GM19467 (cell line): Measurements from ENCODE around the gene C1R.

Source experiments
- ATAC-seq: cut with Tn5 transposase; IDR thresholded peaks from one replicate; pipeline ENCODE4 v1.9.1; 2021; ENCODE audit warnings: mild to moderate bottlenecking, moderate library complexity; ENCODE audit not compliant: unreplicated experiment

C1R gene

DNA sequence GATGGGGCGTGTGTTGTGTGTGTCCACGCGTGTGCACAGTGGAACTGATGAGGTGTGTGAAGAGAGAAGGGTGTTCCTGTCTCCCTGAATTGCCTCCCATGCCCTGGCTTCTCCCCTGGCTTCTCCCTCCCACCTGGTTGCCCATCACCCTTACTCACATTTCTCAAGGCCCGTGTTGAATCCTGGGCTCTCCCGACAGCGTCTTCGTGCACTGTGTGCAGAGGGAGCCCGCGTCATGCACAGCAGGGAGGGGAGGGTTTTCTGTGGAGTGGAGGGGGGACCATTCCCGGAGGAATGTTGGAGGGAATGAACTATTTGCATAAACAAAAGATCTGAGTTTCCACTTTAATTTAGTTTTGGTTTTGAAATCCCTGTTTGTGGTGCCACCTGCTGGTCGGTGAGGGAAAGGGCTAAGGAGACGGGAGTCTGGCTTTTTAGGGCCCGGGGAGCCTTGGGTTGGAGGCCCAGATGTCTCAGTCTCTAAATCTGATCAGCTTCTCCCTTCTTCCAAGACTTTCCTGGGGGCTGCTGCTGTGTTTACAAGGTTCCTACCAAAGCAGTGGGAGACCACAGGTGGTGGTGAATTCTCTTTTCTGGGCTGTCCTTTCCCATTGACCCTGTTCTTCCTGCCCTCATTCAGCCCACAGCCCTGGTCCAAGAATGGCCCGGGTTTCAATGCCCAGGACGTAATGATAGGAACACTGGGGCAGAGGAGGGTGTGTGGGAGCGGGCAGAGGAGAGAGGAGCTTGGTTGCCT, at the start of gene C1R:
C1R (minus strand) TSS at position 217 of the 757 bp plus-strand sequence; CDS start at position 160, 57 bp downstream.
- ATAC-seq, result no peak

DNA sequence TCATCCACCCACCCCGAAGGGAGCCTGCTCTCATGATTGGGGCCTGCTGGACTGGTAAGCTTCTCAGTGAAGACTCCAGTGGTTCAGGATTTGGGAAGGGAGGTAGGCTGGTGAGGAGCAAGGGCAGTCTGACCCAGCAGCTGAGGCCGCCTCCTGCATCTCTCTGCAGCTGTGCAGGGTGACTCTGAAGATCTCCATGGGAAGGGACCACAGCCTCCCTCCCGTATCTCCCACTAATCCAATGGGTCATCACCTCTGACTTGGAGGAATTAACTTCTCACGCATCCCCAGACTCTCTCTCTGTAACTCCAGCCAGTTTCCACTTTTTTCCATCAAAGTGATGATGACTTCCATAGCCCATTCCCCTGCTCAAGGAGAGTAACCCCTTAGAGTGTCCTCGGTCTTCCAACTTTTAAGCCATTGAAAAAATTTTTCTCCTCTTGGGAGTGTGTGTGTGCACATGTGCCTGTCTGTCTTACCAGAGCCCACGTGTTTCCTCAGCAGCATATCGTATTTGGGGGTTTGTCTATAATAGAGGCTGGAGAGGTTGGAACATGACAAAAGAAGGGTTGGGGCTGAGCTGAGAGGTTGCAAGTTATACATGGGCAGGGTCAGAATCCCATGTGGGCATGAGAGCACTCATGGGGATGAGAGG, 49.2 kb upstream of the C1R start:
- ATAC-seq, result no peak

DNA sequence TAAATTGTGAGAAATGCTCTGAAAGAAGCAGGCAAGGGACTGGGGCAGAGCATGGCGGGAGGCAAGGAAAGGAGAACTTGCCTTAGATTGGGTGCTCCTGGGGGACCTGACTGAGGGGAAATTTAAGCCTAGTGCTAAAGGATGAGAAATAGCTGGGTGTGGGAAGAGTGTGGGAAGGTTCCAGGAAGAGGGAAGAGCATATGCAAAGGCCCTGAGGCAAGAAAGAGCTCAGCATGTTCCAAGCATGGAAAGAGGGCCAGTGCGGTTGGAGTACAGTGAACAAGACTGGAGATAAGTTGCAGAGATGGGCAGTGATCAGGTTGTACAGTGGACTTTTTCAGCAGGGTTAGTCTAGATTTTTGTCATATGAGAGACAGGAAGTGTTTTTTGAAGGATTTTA, 47.0 kb upstream of the C1R start:
- no peak for ATAC-seq

DNA sequence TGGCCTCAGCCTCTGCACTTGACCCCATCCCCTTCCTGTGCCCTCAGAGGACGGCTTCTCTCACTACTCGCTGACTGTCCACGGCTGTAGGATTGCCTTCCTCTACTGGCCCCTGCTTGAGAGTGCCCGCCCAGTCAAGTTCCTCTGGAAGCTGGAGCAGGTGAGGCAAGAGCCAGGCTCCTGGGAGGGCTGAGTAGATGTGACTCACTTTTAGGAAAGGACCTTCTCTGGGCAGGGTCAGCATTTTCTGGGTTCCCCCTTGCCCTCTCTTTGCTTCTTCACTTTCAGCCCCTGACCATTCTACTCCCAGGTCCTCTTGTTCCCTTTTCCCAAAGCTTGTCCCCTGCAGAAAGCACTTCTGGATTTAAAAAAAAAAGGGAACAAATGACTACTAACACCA, 45.7 kb upstream of the C1R start:
- ATAC-seq, result no peak

DNA sequence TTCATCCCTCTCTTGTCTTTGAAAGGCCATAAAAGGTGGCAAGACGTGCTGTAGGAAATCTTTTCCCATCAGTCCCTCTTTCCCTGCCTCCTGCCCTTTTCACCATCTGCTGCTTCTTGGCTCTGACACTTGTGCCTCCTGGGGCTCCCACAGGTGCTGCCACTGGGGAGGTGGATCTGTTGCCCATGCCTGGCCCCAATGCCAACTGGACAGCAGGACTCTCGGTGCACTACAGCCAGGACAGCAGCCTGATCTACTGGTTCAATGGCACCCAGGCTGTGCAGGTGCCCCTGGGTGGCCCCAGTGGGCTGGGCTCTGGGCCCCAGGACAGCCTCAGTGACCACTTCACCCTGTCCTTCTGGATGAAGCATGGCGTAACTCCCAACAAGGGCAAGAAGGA, 44.4 kb upstream of the C1R start:
- ATAC-seq, result no peak

DNA sequence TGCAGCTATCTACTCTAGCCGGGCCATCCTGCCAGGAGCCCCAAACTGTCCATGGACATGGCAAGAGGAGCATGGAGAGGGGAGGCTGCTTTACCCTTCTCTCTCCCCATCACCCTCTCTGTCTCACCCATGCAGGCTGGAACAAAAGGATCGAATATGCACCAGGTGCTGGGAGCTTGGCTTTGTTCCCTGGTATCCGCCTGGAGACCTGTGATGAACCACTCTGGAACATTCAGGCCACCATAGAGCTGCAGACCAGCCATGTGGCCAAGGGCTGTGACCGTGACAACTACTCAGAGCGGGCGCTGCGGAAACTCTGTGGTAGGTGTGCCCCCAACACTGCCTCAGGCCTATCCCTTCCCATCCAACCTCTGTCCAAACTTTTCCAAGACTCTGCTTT, 43.8 kb upstream of the C1R start:
- ATAC-seq, result no peak

DNA sequence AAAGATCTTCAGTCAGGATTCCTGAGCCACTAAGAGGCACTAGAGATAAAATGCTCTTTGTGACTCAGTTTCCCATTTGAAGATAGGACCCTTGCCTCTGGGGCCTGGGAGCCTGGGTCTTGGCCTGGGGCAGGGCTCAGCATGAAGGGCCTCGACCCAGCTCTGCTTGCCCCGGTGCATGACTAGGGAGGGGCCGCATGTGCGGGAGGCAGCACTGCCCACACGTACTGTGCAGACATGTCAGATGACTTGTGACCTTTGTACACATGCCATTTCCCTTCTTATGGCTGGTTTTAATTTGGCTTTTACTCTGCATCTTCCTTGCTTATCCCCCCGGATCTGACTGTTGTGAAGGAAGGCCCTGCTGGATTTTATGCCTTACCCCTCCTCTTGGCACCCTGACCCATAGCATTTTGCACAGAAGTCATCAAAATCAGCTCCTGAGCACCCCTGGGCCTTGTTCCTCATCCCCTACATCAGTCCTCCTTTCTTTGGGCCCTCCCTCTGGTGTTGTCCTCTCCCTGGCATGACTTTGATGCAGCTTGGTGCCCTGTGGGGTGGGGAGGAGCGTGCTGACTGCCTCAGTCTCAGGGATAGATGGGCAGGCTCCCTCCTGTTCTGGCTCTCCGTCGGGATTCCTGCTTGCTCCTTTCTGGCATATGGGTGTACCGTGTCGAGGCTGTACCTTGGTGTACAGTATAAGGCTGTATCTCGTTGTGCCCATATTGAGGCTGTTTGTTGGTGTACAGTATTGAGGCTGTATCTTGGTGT, 42.3 kb upstream of the C1R start:
- ATAC-seq, result no peak

DNA sequence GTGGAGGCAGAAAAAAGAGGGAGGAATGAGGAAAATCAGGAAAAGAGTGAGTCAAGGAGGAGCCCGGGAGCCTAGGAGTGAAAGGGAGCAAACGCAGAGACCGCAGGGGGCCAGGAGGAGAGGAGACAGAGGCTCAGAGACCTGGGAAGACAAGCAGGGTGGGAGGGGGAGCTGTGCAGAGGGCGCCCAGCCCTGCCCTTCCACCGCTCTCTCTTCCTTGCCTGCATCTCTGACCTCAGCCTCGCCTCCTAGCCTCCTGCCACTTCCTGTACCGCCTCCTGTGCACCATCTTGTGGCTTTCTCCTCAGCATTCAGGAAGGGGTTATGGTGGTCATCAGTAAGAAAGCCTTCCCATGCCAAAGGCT, 39.2 kb upstream of the C1R start:
- no peak for ATAC-seq

DNA sequence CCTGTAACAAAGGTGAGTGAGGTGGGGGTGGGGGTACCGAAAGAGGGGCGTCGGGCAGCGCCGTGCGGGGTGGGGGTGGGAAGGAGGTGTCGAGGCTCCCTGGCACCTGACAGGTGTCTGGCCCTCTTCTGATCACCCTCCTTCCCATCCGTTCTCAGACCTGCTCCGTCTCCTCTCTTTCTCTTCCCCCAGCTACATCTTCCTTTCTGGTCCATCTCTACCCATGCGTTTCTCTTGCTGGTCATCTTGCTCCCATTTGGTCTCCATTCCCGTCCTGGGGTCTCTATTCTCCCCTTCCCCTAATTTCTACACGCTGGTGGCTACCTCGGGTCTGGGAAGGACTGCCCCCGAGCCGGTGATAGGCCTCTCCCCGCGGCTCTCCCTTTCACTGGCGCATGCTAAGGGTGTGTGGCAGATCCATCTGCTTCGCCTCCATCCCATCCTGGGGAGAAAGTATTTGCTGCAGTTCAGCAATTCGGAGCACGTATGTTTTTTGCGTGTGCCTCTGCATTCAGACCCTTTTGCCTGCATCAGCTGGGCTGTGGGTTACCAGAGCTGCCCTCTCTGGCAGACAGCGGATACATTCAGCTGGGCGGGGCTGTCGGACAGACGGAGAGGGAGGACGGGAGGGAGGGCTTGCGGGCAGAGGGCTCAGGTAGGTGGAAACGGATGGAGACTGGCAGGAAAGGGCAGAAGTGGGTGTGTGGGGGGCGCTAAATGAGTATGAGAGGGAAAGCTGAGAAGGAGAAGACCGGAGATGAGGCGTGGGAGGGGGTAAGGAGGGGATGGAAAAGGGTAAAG, 38.7 kb upstream of the C1R start:
- ATAC-seq, result peak; percentile 47

DNA sequence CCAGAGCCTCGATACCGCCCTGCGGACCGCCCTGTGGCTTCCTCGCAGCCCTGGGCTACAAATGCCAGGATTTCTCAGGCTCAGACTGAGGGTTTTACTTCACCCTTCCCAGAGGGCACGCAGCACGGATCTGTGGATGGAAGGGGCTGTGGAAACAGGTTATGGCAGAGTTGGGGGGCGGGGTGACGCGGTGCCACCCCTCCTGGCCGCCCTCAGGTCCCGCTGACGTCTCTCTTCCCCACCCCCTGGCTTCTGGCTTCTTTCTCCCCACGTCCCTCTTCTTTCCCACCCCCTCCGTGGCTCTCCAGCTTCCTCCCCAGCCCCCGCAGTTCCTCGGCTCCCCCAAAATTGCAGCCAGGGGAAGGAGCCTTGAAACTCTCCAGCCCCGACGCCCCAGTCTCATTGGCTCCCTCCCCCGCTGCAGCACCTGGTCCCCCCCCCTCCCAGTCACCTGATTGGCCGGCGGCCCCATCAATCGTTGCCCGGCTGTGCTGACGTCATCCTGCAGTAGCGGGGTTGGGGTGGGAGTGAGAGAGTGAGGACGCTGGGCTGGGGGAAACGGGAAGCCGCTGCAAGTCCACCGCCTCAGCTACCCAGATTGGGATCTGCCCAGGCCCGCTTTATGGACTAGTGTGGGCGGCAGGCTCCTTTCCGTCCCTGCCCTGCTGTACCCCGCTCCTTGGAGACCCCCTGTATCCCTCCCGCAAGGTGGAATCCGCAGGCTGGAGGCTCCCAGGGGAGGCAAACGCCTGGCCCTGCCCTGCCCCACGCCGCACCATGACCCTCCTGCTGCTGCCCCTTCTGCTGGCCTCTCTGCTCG, 37.8 kb upstream of the C1R start, which contains the start of gene CLSTN3:
CLSTN3 (plus strand) TSS at position 500 of the 820 bp plus-strand sequence; CDS start at position 778, 278 bp downstream.
- peak; percentile 37 for ATAC-seq

DNA sequence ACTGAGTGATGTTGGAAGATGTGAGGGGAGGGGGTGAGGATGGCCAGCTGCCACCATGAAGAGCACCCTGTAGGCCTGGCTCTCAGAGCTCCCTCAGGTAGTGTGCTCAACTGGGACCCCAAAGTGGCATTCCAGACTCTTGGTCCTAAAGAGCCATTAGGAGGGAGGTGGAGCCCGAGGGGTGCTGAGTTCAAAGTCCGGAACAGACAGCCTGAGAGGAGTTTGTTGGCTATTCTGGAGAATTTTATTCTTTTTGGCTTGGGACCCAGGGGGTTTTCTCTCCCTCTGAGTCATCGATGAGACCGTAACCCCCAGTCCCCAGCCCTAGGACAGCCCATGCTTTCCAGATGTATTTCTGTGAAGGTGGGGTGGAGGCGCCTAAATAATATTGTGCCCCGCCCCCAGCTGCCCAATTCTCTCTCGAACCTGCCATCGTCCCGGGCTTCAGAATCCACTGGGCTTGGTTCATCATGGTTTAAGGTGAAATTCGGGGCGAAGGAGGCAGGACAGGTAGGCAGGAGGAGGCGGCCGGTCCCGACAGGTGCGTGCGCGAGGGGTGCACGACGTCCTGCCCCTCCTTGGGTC, 37.1 kb upstream of the C1R start:
- ATAC-seq, result no peak

DNA sequence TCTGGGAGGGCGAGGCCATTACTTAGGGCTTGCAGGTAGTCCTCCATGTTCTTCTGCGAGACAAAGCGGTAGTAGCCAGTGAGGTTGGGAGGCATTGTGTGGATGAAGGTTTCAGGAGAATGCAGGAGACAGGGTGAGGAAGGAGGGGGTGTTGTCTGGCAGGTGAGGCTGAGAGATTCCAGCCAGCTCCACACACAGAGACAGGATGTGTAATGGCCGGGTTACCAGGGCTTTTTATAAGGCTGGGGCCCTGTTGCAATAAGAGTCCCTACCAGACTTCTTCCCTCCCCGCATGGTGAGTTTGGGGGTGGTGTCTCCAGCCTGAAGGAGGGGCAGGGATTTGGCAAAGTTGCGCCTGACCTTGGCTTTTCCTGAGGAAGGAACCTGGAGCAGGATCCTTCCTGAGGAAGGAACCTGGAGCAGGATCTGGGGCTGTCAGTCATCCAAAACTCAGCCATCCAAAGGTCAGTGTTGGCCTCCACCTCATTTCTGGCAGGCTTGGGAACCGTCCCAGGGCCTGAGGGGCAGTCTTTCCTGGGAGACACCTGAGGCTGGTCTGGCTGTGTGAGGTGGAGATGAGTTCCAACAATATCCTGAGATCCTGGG, 36.5 kb upstream of the C1R start, which contains the start of gene RBP5:
RBP5 (minus strand) TSS at position 209 of the 606 bp plus-strand sequence; CDS start at position 95, 114 bp downstream.
- no peak for ATAC-seq

DNA sequence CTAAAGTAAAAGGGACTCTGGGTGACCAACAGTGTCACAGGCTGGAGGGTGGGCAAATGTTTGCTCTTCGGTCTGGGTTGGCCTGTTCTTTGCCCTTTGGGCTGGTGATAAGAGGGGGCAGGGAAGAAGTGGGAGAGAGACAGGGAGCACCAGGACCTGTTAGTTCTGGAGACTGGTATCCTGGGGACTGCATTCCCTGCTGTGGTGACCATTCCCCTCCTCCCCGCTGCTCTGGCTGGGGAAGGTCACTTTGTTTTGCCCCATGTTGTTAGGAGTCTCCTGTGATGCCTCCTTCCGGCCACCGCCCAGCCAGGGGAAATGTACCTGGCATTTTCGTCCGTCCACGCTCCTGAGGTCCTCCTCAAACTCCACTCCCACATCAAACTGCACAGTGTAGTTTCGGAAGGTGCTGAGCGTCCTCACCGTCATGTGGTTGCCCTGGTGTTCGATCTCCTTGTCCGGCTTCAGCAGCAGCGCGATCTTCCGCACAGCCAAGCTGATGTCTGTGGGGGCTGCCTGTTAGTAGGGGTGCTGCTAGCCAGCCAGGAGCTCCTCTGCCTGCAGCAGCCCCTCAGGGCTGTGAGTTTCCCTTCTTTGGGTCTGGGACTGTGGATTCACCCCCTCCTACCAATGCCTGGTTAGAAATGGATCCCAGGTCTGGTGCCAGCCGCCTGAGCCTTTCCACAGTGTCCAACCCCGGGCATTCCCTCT, 35.8 kb upstream of the C1R start:
- no peak for ATAC-seq

DNA sequence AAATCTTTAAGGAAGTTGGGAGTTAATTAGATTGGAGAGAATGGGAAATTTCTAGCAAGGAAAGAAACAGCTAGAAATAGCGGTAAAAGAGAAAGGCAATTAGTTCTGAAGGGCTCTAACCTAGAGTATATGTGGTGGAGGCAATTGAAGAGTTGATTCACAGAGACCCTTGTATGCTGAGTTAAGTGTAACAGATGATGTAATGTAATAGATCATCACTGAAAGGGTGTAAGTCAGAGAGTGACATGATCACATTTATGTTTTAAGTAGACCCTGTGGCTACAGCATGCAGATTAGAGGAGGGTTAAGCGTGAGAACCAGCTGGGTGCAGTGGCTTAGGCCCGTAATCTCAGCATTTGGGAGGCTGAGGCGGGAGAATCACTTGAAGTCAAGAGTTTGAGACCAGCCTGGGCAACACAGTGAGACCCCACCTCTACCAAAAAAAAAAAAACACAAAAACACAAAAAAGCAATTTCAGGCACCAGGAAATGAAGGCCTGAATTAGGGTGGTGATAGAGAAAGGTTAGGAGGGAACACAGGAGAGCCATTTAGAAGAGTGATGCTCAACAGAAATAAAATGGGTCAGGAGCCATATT, 33.5 kb upstream of the C1R start:
- no peak for ATAC-seq

DNA sequence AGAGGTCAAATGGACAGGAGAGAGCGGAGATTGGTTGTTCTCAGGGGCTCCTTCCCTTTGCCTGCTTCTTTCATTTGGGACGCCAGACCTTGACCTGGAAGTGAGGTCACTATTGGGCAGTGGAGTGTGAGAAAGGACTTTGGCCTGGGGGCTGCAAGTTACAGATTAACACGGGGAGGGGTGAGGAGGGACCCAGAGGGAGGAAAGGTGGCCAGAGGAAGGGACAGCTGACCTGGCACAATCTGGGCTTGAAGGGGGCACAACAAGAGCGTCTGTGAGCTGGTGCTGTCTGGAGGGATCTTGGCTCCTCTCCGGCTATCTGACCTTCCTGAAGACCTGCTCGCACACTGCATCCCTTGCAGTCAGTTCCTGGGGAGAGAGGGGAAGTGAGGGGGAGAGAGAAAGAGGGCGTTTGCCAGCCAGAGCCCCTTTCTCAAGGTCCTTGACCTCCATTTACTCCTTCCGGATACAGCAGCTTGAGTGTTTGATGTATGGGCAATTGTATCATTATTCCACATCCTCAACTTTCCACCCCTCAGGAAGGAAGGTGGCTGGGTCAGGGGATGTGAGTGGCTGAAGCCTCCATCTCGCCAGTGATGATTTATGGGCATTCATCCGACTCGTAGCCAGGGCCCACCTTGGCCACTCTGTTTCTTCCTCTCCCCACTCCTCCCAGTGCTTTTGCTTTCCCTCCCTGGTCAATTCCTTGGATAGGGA, 31.7 kb upstream of the C1R start:
- no peak for ATAC-seq

DNA sequence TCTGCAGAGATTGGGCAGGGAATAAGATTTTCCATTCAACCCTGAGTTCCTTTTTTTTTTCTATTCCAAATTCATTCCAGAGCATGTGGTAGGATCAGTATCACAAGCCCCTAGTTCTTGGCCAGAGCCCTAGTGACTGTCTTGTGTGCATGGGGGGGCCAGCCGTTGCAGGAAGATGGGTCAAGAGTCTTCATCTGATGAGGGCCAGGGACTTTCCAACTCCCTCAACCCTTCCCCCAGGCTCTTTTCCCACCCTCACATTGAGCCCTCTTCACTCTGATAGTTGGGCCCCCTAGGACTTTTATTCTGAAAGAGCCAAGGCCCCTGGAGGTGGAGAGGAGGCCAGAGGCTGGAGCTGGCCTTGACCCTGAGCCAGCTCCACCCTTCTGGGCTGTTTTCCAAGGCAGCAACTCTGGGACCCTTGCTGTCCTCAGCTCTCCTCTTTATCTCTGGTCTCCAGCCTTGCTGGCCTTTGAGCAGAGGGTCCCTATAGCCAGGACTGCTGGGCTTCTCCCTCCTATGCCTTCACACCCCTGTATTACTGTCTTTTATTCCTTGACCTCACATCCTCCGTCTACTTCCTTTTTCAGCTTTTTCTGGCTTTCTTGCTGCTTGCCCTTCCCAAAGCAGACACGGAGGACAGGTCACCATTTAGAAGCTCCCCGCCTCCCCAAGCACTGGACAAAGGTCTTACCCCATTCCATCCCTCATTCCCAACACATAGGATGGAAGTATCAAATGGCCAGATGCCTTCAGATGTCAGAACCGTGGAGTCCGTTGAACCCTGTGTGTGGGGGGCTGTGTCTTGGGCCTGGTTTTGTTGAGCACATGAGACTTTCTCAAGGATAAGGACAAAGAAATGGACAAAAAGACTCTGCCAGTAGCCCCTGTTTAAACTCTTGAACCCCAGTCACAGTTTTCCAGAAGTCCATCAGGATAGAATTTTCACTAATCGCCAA, 30.8 kb upstream of the C1R start:
- ATAC-seq, result no peak
